H1 (cell line): ENCODE results near the gene SLC39A11. TPM values are rescaled to one million over a fixed set of nuclear protein-coding genes. Genes with fewer than 3 reads are reported as not detected.
"Not testable (repeated sequence)": the region's sequence is repeated elsewhere in the genome, so short reads cannot be mapped to it uniquely, and the experiment has no call there.

ENCODE experiments used
- CTCF ChIA-PET: fragments of 300-600 bp; sonication (Branson Sonifier 250); formaldehyde crosslinking; loops from one replicate; lab custom pipeline; 2021; ENCODE audit not compliant: partially characterized antibody; lab: Charles Lee
- POLR2A ChIA-PET: fragments of 300-600 bp; sonication (Branson Sonifier 250); formaldehyde crosslinking; loops from one replicate; lab custom pipeline; 2021; ENCODE audit warnings: inconsistent platforms; ENCODE audit not compliant: partially characterized antibody; lab: Charles Lee
- DNase-seq, 2 experiments: peaks; one replicate each; pipeline versions ENCODE4 v3.0.0 to v3.0.0-alpha.2; 2010 to 2022; ENCODE audit warnings: low spot score in 2 of 2, low read depth in 1 of 2, mixed read lengths in 1 of 2
- FAIRE-seq: peaks from 2 replicates; lab custom pipeline; 2011; peaks lifted over from hg19 to GRCh38; lab: Jason Lieb, UNC
- H2AFZ ChIP-seq: 2 replicates; pipeline ENCODE4 v1.8.1; 2012; ENCODE audit warnings: low read length, inconsistent platforms
- H2AK5ac ChIP-seq: 2 replicates; pipeline ENCODE4 v1.6.1; 2013; ENCODE audit warnings: low read depth, low read length
- H2BK120ac ChIP-seq: replicated peaks from 2 replicates; pipeline ENCODE3; 2013; ENCODE audit warnings: low read depth, low read length, inconsistent platforms
- H2BK12ac ChIP-seq: 2 replicates; pipeline ENCODE4 v1.6.1; 2013; ENCODE audit warnings: low read depth, low read length
- H2BK15ac ChIP-seq: 2 replicates; pipeline ENCODE4 v1.6.1; 2013; ENCODE audit warnings: low read length
- H2BK20ac ChIP-seq: 2 replicates; pipeline ENCODE4 v1.6.1; 2013; ENCODE audit warnings: low read length
- H2BK5ac ChIP-seq: 2 replicates; pipeline ENCODE4 v1.6.1; 2013; ENCODE audit warnings: low read depth, low read length
- H3K14ac ChIP-seq: 2 replicates; pipeline ENCODE4 v1.6.1; 2013; ENCODE audit warnings: inconsistent platforms; ENCODE audit not compliant: insufficient read length
- H3K18ac ChIP-seq: 2 replicates; pipeline ENCODE4 v1.6.1; 2013; ENCODE audit warnings: low read length; ENCODE audit errors: extremely low read depth
- H3K23ac ChIP-seq: 2 replicates; pipeline ENCODE4 v1.6.1; 2013; ENCODE audit warnings: inconsistent platforms; ENCODE audit not compliant: insufficient read length
- H3K23me2 ChIP-seq: 2 replicates; pipeline ENCODE4 v1.6.1; 2013; ENCODE audit warnings: low read depth, low read length
- H3K27ac ChIP-seq: 2 replicates; pipeline ENCODE4 v1.6.1; 2011; ENCODE audit warnings: low read depth, low read length, inconsistent platforms
- H3K27me3 ChIP-seq, 4 experiments: replicated peaks in 1 of 4; 1 replicate in 1 of 4; 2 replicates in 3 of 4; pipeline versions ENCODE4 v1.6.1 to v1.8.1; 2011 to 2013; ENCODE audit warnings: low read length in 3 of 4, mild to moderate bottlenecking in 3 of 4, inconsistent platforms in 2 of 4, mixed read lengths in 2 of 4, moderate library complexity in 1 of 4; ENCODE audit not compliant: control insufficient read depth in 3 of 4, insufficient read depth in 3 of 4; ENCODE audit errors: extremely low read depth in 1 of 4
- H3K36me3 ChIP-seq, 4 experiments: 2 replicates each; pipeline versions ENCODE4 v1.6.1 to v1.8.1; 2011 to 2013; ENCODE audit warnings: mild to moderate bottlenecking in 4 of 4, low read length in 3 of 4, moderate library complexity in 2 of 4, control low read depth in 1 of 4, inconsistent platforms in 1 of 4; ENCODE audit not compliant: insufficient read depth in 4 of 4, control insufficient read depth in 2 of 4
- H3K4ac ChIP-seq: replicated peaks from 2 replicates; pipeline ENCODE3; 2013; ENCODE audit warnings: low read length, low read depth, mixed read lengths, inconsistent platforms; ENCODE audit not compliant: insufficient read length
- H3K4me1 ChIP-seq, 4 experiments: replicated peaks in 1 of 4; 1 replicate in 1 of 4; 2 replicates in 3 of 4; pipeline versions ENCODE4 v1.6.1 to v1.8.1; 2011 to 2013; ENCODE audit warnings: low read length in 3 of 4, inconsistent platforms in 2 of 4, mixed read lengths in 1 of 4; ENCODE audit not compliant: insufficient read depth in 4 of 4, control insufficient read depth in 3 of 4
- H3K4me2 ChIP-seq, 2 experiments: 2 replicates each; pipeline versions ENCODE4 v1.6.1 to v1.8.1; 2011 to 2013; ENCODE audit warnings: low read depth in 2 of 2, low read length in 2 of 2, control low read depth in 1 of 2, inconsistent platforms in 1 of 2, mild to moderate bottlenecking in 1 of 2; ENCODE audit not compliant: insufficient read depth in 1 of 2
- H3K4me3 ChIP-seq, 4 experiments: fragments of 200-600, 300-600 bp in 1 of 4; sonication (generic), shearing (Covaris generic), sonication (Bioruptor Twin) in 1 of 4; 2 replicates each; pipeline versions ENCODE4 v1.5.1 to v1.8.1; 2011 to 2016; ENCODE audit warnings: low read length in 4 of 4, low read depth in 3 of 4, control low read depth in 2 of 4, inconsistent platforms in 2 of 4, mild to moderate bottlenecking in 2 of 4, mixed read lengths in 1 of 4, moderate library complexity in 1 of 4; ENCODE audit not compliant: insufficient read depth in 2 of 4; ENCODE audit errors: extremely low read depth in 1 of 4
- H3K56ac ChIP-seq: replicated peaks from 2 replicates; pipeline ENCODE3; 2013; ENCODE audit warnings: low read depth, mild to moderate bottlenecking, mixed read lengths, low read length, inconsistent platforms; ENCODE audit not compliant: insufficient read length
- H3K79me1 ChIP-seq: 2 replicates; pipeline ENCODE4 v1.6.1; 2013; ENCODE audit warnings: low read depth, low read length, control low read depth
- H3K79me2 ChIP-seq, 2 experiments: 2 replicates each; pipeline versions ENCODE4 v1.6.1 to v1.8.1; 2012 to 2013; ENCODE audit warnings: low read length in 2 of 2, mild to moderate bottlenecking in 2 of 2, inconsistent platforms in 1 of 2; ENCODE audit not compliant: insufficient read depth in 2 of 2, control insufficient read depth in 1 of 2
- H3K9ac ChIP-seq, 4 experiments: replicated peaks in 1 of 4; 1 replicate in 1 of 4; 2 replicates in 3 of 4; pipeline versions ENCODE4 v1.6.1 to v1.8.1; 2011 to 2013; ENCODE audit warnings: low read depth in 3 of 4, low read length in 3 of 4, control low read depth in 2 of 4, mild to moderate bottlenecking in 2 of 4, moderate library complexity in 2 of 4, inconsistent platforms in 1 of 4; ENCODE audit errors: extremely low read depth in 1 of 4
- H3K9me3 ChIP-seq, 2 experiments: 2 replicates each; pipeline versions ENCODE4 v1.6.1 to v1.8.1; 2012 to 2013; ENCODE audit warnings: mild to moderate bottlenecking in 2 of 2, moderate library complexity in 2 of 2, control low read depth in 1 of 2, inconsistent platforms in 1 of 2, low read depth in 1 of 2, low read length in 1 of 2, mixed read lengths in 1 of 2; ENCODE audit not compliant: insufficient read depth in 2 of 2
- H4K20me1 ChIP-seq, 2 experiments: replicated peaks in 1 of 2; 2 replicates each; pipeline versions ENCODE3 to v1.8.1; 2011 to 2013; ENCODE audit warnings: inconsistent platforms in 2 of 2, low read length in 2 of 2, mild to moderate bottlenecking in 1 of 2; ENCODE audit not compliant: insufficient read depth in 2 of 2, control insufficient read depth in 1 of 2
- H4K5ac ChIP-seq: 2 replicates; pipeline ENCODE4 v1.6.1; 2013; ENCODE audit warnings: low read length, low read depth, mixed read lengths, inconsistent platforms; ENCODE audit not compliant: insufficient read length
- H4K8ac ChIP-seq: 2 replicates; pipeline ENCODE4 v1.8.0; 2013; ENCODE audit warnings: mild to moderate bottlenecking, moderate library complexity, low read length, inconsistent platforms; ENCODE audit not compliant: insufficient read depth; ENCODE audit errors: extremely low read depth
- H4K91ac ChIP-seq: replicated peaks from 2 replicates; pipeline ENCODE3; 2013; ENCODE audit warnings: low read length, mixed read lengths, inconsistent platforms; ENCODE audit not compliant: insufficient read length
- WGBS, 2 experiments: shearing (Covaris generic) in 1 of 2; methylation state at CpG; one replicate each; pipeline versions ENCODE4 v1.1.6 to v1.1.7; 2013 to 2015; ENCODE audit warnings: low lambda C conversion rate in 2 of 2, mixed read lengths in 2 of 2, inconsistent platforms in 1 of 2, low coverage in 1 of 2, missing lambda C conversion rate in 1 of 2; ENCODE audit not compliant: insufficient replicate concordance in 2 of 2, insufficient coverage in 1 of 2, insufficient read length in 1 of 2; ENCODE audit errors: extremely low coverage in 1 of 2, missing lambda C conversion rate in 1 of 2; 5-methylcytosine and 5-hydroxymethylcytosine counted together
- polyA plus RNA-seq, 7 experiments: library from polyadenylated mRNA; depleted of rRNA in 3 of 7; stranded (reverse) in 5 of 7; unstranded in 2 of 7; fragments of >200 nt in 5 of 7; fragments of 200-250 nt in 2 of 7; gene quantifications; 1 replicate in 5 of 7; 2 replicates in 1 of 7; 4 replicates in 1 of 7; pipeline versions ENCODE4 v1.2.1 to v1.2.3, GENCODE V29; 2011 to 2013; ENCODE audit warnings: missing spikeins in 2 of 7, mixed read lengths in 2 of 7
- total RNA-seq: library from RNA; stranded (reverse); fragmentation: NEBNext Ultra II Directional; extraction: Animal tissue kit (Norgen Biotek cat#: 25700); gene quantifications from 2 replicates; pipeline ENCODE4 v1.2.1, GENCODE V29; 2021

The SLC39A11 gene
- total and polyA plus RNA-seq, 2 of the 8 experiments (the other 6 are each of a cell fraction or from before 2014, with no cell fraction given) = 12.2 to 19.6 TPM

GRCh38 chr17:73097973-73098765 is 5.7 kb upstream of the SLC39A11 start:
- H3K23ac ChIP-seq, H3K4me2 ChIP-seq, FAIRE-seq, DNase-seq, H3K9ac ChIP-seq, H3K9me3 ChIP-seq, H4K91ac ChIP-seq, H2BK5ac ChIP-seq, H4K5ac ChIP-seq, H2BK20ac ChIP-seq, H3K79me1 ChIP-seq, H3K27ac ChIP-seq, H4K8ac ChIP-seq, H2AFZ ChIP-seq, H3K4me3 ChIP-seq, POLR2A ChIA-PET, H2AK5ac ChIP-seq, H2BK120ac ChIP-seq, H3K4ac ChIP-seq, H3K56ac ChIP-seq, H3K27me3 ChIP-seq, H3K18ac ChIP-seq, H3K23me2 ChIP-seq, H2BK15ac ChIP-seq, H3K14ac ChIP-seq, H3K79me2 ChIP-seq, H4K20me1 ChIP-seq, H3K36me3 ChIP-seq, H2BK12ac ChIP-seq, H3K4me1 ChIP-seq: not testable (repeated sequence)
- WGBS, 2 experiments = 89% methylated on average over 8 of the region's 8 CpGs; no CpG with 5 or more reads in 1 of the 2 experiments
- CTCF ChIA-PET = interaction anchor here (1.3 kb wide), 1 partner anchor 10 kb away, joined by 3 read pairs; no protein-coding TSS in a partner anchor
